HG02571 (cell line): ENCODE results near the gene PCDH9.
A peak's percentile ranks its signal among the peaks of the same experiment; 100 is the strongest.

Experiments
- ATAC-seq: cut with Tn5 transposase; IDR thresholded peaks from one replicate; pipeline ENCODE4 v1.9.1; 2021; ENCODE audit warnings: mild to moderate bottlenecking, moderate library complexity; ENCODE audit not compliant: unreplicated experiment

PCDH9 gene, protein sequence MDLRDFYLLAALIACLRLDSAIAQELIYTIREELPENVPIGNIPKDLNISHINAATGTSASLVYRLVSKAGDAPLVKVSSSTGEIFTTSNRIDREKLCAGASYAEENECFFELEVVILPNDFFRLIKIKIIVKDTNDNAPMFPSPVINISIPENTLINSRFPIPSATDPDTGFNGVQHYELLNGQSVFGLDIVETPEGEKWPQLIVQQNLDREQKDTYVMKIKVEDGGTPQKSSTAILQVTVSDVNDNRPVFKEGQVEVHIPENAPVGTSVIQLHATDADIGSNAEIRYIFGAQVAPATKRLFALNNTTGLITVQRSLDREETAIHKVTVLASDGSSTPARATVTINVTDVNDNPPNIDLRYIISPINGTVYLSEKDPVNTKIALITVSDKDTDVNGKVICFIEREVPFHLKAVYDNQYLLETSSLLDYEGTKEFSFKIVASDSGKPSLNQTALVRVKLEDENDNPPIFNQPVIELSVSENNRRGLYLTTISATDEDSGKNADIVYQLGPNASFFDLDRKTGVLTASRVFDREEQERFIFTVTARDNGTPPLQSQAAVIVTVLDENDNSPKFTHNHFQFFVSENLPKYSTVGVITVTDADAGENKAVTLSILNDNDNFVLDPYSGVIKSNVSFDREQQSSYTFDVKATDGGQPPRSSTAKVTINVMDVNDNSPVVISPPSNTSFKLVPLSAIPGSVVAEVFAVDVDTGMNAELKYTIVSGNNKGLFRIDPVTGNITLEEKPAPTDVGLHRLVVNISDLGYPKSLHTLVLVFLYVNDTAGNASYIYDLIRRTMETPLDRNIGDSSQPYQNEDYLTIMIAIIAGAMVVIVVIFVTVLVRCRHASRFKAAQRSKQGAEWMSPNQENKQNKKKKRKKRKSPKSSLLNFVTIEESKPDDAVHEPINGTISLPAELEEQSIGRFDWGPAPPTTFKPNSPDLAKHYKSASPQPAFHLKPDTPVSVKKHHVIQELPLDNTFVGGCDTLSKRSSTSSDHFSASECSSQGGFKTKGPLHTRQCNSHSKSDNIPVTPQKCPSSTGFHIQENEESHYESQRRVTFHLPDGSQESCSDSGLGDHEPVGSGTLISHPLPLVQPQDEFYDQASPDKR (N-terminal part only)

DNA sequence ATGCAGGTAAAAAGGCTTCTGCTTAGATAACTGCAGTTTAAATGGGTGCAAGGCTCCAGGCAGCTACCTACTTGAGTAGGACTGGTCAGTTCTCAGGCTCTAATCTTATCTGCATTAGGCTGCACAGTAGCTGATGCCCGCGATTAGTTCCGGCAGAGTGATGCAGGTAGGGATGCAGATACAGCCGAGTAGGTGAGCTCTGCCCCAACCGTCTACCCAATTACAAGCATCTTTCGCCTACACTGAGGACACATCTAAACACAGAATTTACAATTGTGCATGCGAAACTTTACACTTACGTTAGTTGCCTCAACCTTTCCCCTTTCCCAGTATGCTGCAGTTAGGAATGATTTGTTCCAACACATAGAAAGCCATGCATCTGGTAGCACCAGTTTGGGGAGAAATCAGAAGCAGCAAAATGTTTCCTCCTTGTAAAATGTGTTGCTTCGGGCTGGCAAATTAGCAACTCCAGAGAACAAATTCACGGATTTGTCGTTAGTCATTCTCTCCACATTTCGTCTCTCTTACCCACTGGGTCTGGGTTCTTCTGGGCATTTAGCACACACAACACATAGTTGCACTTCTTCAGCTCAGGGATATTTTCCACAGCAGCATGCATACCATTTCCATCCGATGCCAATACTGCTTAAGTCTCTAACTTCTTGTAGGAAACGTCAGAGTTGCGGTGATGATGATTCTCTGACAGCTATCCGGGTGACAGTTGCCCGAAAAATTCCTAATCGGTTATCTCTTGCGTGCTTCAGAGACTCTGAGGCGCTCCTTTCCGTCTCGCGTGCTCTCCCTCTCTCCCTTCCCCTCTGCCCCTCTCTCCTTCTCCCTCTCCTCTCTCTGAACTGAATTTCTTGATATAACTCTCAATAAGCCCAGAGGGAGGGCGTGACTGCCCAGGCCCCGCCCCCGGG, at the start of gene PCDH9:
Gene PCDH9 (minus strand): TSS at position 856 of the 923 bp plus-strand sequence. CDS start 1,896 bp downstream, outside the sequence.
- peak; percentile 3 for ATAC-seq

DNA sequence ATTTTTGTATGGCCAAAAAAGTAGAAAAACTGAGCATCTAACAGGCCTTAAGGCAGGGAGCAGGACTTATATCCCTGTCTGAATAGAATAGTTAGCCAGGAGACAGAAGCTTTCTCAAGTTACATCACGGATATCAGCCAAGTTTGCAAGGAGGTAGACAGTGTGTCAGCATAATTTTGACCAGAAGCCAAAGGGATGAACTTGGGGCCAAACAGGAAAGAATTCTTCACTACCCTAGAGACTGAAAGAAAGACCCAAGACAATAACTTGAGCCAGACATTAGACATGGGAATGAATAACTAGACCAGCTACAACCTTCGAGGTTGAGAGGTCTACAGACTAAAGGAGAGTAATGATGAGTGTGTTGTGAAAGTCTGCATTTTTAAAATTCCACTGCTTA, 48.1 kb upstream of the PCDH9 start:
- no peak for ATAC-seq

DNA sequence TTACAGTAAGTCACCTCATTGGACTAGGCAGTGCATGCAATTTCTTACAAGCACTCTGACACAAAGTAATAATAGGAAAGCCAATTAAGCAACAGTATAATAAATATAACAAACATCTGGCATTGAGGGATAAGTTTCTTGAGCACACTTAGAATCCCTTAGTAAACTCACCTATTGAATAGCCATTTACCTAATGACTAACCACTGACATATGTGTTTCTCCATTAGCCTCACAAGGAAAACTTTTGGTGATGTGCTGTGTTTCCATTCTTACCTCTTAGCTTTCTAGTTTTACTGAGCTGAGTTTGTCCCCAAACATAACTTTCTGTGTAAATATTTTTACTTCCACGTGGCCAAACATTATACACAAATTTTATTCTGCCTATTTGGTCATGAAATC, 47.4 kb upstream of the PCDH9 start:
- ATAC-seq: no peak

DNA sequence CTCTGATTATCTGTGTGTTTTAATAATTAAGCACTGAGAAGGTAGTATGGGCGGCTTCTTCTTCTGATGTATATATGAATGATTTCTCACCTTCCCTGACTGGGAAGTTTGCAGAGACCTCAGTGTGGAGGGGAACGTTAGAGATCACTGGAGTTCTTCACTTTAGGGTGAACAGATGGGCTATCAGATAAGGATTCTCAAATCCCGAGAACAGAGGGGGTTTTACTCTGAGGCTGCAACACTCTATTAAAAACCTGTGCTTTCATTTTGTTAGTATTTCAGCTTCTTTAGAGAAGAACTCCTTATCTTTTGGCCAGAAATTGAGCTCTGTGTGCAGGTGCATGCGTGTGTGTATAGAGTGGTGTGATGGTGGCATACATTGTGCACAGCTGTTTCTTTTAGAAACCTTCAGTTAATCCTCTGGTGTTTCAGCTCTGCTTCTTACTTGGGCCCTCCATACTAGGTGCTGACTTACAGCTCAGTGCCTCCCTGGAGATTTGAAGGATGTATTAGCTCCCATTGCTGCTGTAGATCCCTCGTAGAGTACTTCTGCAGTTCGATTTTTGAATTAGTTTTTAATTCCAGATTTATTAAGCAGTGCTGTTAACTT, 45.3 kb upstream of the PCDH9 start:
- ATAC-seq: no peak

DNA sequence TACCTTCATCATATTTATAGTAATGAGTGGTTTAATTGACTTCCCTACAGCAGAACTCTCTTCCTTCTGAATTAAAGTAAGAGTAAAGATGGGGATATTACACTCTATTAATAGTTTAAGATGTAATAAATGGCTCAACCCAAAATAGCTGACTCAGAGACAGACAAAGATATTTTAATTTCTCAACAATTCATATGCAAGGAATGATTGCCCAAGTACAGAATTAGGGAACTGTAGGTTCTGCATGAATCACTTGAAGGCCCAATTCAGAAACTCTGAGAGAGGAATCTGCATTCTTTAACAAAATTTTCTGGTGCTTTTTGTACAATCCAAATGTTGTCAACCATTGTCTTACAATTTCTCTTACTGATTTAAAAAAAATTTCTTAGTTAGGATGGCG, 42.9 kb upstream of the PCDH9 start:
- ATAC-seq: no peak

DNA sequence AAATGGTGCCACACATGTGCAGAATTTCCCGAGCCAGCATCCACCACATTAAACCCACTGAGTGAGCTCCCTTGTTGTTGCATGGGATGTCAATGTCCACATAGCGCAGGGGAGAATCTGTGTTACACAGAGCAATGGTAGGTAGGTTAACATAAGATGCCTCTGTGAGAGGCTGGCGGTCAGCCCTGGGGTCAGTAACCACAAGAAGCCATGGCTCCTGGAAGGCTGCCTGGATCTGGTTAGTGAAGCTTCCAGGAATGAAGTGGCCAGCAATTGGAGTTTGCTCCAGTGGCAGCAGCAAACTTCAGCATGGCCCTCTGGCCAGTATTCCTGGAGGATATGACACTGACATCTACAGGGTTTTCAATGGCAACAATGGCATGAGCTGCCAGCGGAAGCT, 37.0 kb upstream of the PCDH9 start:
- ATAC-seq: no peak

DNA sequence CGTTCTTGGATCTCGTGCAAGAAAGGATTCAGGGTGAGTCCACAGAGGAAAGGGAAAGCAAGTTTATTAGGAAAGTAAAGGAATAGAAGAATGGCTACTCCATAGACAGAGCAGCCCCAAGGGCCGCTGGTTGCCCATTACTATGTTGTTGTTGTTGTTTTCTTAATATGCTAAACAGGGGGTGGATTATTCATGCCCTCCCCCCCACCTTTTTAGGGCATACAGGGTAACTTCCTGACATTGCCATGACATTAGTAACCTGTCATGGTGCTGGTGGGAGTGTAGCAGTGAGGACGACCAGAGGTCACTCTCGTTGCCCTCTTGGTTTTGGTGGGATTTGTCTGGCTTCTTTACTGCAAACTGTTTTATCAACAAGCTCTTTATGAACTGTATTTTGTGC, 29.1 kb upstream of the PCDH9 start:
- no peak for ATAC-seq

DNA sequence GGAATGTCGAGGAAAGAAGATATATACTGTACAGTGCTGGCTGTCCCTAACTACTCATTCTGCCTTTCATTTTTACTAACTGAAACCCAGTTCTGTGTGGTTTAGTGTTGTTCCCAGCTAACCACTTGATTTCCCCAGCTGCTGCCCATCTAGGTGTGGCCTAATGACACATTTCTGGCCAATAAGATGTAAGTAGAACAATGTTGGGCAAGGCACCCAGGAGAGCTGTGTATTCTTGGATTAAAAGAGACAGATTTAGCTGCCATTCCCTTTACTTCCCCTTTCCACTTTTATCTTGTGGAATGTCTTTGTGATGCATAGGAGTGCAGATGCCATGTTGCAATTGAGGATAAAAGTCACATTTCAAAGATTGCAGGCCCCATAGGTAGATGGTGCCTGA, 28.3 kb upstream of the PCDH9 start:
- ATAC-seq: peak; percentile 88

DNA sequence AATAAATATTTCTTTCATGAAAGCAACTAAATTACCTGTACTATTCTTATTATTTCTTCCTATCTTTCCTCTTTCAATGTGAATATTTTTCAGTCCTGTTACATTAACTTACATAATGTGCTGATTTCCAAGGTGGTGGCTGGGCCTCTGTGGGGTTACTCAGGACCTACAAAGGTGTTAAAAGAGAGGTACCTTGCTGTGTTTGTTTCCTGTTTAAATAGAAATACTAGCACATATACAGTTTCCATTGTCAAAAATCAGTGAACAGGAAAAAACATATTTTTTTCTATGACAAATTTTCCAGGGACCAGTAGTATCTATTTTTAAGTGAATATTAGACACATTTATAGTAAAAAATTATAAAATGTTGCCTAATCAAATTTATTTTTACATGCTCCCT, 8.7 kb upstream of the PCDH9 start:
- no peak for ATAC-seq

DNA sequence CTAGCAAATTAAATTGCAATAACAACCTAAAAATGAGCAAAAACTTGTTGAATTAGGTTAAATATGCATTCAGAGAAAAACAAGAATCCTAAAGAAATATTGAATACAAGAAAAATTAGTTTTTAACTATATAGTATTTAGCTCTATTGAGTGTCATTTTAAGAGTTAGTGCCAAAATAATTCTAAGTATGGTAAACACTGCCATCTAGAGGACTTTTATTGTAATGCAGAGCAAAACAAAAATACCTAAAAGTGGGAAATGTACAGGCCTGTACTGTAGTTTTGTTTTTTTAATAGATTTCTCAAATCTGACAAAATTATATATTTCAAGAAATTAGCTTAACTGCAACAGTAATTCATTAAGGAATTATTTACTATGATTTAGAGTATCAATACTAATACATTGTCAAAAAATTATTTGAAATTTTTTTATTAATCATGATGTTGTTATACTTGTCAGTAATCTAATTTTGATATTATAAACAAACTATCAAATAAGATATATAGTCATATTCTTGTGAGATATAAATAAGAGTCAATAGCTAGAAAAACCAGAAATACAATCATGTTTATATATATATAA, 8.2 kb upstream of the PCDH9 start:
- peak; percentile 81 for ATAC-seq

DNA sequence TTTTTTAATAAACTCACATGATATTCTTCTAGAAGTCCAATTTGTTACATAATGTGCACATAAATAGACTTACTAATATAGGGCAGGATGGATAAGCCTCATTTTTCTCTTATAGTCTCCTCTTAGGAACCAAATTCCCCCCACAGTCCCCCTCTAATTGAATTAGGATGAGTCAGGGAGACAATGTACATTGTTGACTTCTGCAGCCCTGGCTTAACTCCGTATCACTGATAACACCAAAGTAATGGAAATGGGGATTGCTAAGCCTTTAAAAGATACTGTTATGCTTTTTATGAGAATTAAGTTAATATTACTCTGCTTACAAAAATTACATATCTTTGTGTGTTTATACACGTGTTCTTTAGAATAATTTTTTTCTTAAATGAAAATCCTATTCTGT, 5.1 kb upstream of the PCDH9 start:
- no peak for ATAC-seq

DNA sequence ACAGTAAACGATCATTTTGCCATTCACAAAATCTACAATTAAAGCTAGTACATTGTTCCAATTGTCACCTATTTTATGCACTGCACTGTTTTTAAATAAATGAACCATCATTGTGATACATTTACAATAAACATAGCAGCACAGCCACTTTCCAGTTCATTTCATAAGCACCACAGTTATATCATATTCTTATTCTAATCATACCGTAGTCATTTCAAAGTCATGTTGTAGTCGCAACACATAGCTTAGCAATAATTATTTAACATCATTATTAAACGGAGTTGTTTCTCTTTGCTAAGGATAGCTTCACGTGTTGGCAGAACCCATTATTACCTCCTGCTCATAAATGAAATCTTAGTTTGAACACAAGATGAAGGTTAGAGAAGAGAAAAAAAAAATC, 2.2 kb upstream of the PCDH9 start:
- ATAC-seq: no peak

DNA sequence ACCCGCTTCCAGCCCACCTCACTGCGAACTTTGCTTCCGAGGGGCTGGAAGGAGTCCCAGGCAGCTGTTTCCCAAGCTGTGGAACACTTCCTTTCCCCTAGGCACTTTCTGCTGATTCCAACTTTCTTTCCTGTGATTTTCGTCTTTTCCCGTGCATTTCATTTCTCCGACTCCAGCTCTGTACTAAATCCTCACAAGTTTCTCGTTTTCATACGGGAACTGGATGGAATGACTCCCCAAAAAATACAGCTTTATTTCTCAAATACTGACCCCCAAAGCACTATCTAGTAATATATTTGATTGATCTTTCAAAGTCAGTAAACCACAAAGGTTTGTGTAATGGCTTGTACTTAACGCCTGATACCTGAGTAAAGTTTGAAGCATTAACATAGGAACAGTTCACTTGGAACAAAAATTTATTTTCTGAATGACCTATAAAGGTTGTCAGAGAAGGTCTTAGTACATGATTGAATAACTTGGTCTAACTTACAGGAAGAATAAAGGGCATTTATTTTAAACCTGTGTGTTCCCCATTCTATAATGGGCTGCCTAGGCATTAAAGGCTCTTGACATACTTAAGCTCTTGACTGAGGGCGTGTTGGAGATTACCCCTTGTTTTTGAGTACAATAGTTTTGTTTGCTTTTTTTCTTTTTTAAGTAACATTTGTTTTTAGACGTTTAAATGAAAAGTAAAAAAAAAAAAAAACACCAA, 1.3 kb upstream of the PCDH9 start:
- no peak for ATAC-seq

DNA sequence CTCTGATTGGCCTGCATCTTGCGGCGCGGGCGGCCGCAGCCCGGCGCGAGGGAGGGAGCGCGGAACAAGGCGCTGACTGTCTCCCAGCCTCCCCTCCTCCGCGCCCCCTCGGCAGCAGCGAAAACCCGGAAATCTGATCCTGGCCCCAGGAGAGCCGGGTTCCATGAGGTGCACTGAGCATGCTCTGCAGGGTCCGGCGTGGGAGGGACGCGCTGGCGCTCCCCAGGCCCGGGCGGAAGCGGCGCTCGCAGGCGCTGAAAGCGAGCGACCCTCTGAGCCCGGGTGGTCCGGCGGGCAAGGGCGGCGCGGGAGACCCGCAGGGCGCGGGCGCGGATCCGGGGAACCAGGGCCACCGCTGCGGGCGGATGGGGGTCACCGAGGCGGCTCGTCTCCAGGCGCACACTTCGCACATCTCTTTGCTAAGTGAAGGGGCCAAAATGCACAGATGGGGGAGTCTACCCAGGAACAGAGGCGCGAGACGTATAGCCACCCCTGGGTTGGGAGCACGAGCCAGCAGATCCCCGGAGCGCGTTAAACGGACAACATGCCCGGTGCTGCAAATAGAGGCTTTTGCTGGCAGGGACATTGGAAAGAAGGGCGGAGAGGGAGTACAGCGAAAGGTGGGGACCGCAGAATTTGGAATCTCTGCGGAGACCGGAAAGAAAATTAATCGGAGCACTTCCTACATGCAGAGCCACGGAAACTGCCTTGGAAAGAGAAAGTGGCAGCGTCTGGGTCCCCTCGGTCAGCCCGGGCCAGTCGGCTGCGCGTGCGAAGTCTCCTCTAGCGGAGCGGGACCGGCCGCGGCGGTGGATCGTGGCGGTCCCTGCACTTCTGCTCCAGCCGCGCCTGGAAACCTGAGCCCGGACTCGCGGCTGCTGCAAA, 510 bp upstream of the PCDH9 start:
- ATAC-seq: peak; percentile 99

DNA sequence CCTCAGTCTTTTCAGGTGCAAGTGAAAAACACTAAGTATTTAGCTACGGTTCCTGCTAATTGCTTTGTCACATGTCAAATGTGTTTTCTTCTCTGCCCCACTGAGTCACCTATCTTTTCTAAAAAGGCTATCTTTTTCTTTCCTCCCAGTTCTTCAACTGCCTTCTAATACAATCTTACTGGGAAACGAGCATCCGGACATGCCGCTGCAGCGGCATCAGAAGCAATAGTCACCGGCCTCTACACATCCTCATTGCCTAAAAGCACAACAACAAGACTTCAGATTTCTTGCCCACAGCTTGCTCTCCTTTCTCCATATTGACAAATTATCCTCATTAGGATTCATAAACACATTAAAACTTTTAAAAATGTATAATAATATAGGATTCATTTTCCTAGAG, 1.2 kb downstream of the PCDH9 start:
- no peak for ATAC-seq

DNA sequence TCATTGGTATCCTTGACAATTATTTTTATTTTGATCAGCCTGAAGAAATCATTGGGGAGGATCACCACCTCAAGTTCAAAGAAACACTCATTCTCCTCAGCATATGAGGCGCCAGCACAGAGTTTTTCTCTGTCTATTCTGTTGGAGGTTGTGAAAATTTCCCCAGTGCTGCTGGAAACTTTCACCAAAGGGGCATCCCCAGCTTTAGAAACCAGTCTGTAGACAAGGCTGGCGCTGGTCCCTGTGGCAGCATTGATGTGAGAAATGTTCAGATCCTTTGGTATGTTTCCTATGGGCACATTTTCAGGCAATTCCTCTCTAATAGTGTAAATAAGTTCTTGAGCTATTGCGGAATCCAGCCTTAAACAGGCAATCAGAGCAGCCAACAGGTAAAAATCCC, 2.1 kb downstream of the PCDH9 start:
- no peak for ATAC-seq

DNA sequence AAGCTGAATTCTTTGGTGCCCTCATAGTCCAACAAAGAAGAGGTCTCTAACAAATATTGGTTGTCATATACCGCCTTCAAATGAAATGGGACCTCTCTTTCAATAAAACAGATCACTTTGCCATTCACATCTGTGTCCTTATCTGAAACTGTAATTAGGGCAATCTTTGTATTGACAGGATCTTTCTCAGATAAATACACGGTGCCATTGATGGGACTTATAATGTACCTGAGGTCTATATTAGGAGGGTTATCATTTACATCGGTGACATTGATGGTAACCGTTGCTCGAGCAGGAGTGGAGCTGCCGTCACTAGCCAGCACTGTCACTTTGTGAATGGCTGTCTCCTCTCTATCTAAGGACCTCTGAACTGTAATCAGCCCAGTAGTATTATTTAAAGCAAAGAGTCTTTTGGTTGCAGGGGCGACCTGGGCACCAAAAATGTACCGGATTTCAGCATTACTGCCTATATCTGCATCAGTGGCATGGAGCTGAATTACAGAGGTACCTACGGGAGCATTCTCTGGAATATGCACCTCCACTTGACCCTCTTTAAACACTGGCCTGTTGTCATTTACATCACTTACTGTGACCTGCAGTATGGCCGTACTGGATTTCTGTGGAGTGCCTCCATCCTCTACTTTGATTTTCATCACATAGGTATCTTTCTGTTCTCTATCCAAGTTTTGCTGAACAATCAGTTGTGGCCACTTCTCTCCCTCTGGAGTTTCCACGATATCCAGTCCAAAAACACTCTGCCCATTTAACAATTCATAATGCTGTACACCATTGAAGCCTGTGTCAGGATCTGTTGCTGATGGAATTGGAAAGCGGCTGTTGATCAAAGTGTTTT, 2.8 kb downstream of the PCDH9 start:
- ATAC-seq: no peak
